ENCODE measurements around the gene ERICH6B.
"Not testable (repeated sequence)": the region's sequence is repeated elsewhere in the genome, so short reads cannot be mapped to it uniquely, and the experiment has no call there.

The ERICH6B gene

GRCh38 chr13:45615501-45616101, at the start of gene ERICH6B:
TSS of gene ERICH6B (minus strand) at chr13:45615739. CDS start at chr13:45597005, 18,734 bp downstream.
- peak in 1 of 2 experiments; percentile 10 for DNase-seq

GRCh38 chr13:45662903-45663302, 47.4 kb upstream of the ERICH6B start:
- DNase-seq = not testable (repeated sequence)

- no peak for DNase-seq
These were observed 46.6 kb upstream of the ERICH6B start for GRCh38 chr13:45662162-45662561.

- not testable (repeated sequence) for DNase-seq
These were observed 44.9 kb upstream of the ERICH6B start for GRCh38 chr13:45660458-45660857.

- DNase-seq = no peak
These were observed 44.0 kb upstream of the ERICH6B start for GRCh38 chr13:45659536-45659935.

- no peak for DNase-seq
These were observed 43.2 kb upstream of the ERICH6B start for GRCh38 chr13:45658586-45659235.

- no peak for DNase-seq
These were observed 39.3 kb upstream of the ERICH6B start for GRCh38 chr13:45654633-45655349.

- DNase-seq = not testable (repeated sequence)
These were observed 29.7 kb upstream of the ERICH6B start for GRCh38 chr13:45645263-45645662.

- not testable (repeated sequence) for DNase-seq
These were observed 26.6 kb upstream of the ERICH6B start for GRCh38 chr13:45642159-45642558.

GRCh38 chr13:45635291-45635690, 19.8 kb upstream of the ERICH6B start:
- not testable (repeated sequence) for DNase-seq

- DNase-seq = no peak
These were observed 15.3 kb upstream of the ERICH6B start for GRCh38 chr13:45630791-45631190.

- DNase-seq = no peak
These were observed 14.4 kb upstream of the ERICH6B start for GRCh38 chr13:45629940-45630339.

- DNase-seq = no peak
These were observed 12.6 kb upstream of the ERICH6B start for GRCh38 chr13:45628094-45628493.

- DNase-seq = no peak
These were observed 12.1 kb upstream of the ERICH6B start for GRCh38 chr13:45627656-45628055.

GRCh38 chr13:45626731-45627374, 11.3 kb upstream of the ERICH6B start:
- DNase-seq = no peak

GRCh38 chr13:45623516-45624090, 8.1 kb upstream of the ERICH6B start:
- no peak for DNase-seq

- DNase-seq = no peak
These were observed 6.4 kb upstream of the ERICH6B start for GRCh38 chr13:45621950-45622349.

- DNase-seq = no peak
These were observed 7.6 kb downstream of the ERICH6B start for GRCh38 chr13:45607931-45608330.

- no peak for DNase-seq
These were observed 10.6 kb downstream of the ERICH6B start for GRCh38 chr13:45604892-45605291.

GRCh38 chr13:45603338-45603737, 12.2 kb downstream of the ERICH6B start:
- DNase-seq = no peak

- DNase-seq = no peak
These were observed 13.1 kb downstream of the ERICH6B start for GRCh38 chr13:45602183-45603170.

GRCh38 chr13:45601680-45602079, 13.9 kb downstream of the ERICH6B start:
- no peak for DNase-seq
